ENCODE data around the gene TSPAN5. TPM values are rescaled to one million over a fixed set of nuclear protein-coding genes. Genes with fewer than 3 reads are reported as not detected.

The TSPAN5 gene
- polyA plus RNA-seq, 1 donor from 2014 or later = 18.8 TPM

GRCh38 chr4:98504091-98504490, 154.3 kb downstream of the TSPAN5 start:
- no peak for TF ChIP-seq CTCF (IDR thresholded peaks at IDR 0.05; ENCODE audit: poor library complexity, severe bottlenecking)
- TF ChIP-seq TAF1 (IDR thresholded peaks at IDR 0.05; ENCODE audit: low read depth) = no peak
- TF ChIP-seq MXI1 (conservative IDR thresholded peaks at IDR 0.05; ENCODE audit: poor library complexity, severe bottlenecking) = no peak
- no peak for TF ChIP-seq EP300 (conservative IDR thresholded peaks at IDR 0.05; ENCODE audit: poor library complexity, severe bottlenecking)
- no peak for TF ChIP-seq SMC3 (conservative IDR thresholded peaks at IDR 0.05; ENCODE audit: poor library complexity)
- TF ChIP-seq REST (IDR thresholded peaks at IDR 0.05; ENCODE audit: borderline replicate concordance) = no peak
- TF ChIP-seq EZH2 (IDR thresholded peaks at IDR 0.05; ENCODE audit: borderline replicate concordance, insufficient read depth, low read length, poor library complexity, severe bottlenecking) = no peak
- Histone ChIP-seq H3K4me3 (ENCODE audit: low read length) (no peak overlapping the region), H3F3A (ENCODE audit: insufficient read depth, low read length, poor library complexity, severe bottlenecking) (no peaks in the 10 kb centered on the region), H3K79me2 (replicated peaks; ENCODE audit: insufficient read depth, low read length) (no peaks in the 10 kb centered on the region), H3K9me3 (ENCODE audit: low read length) (no peaks in the 10 kb centered on the region), H4K20me1 (ENCODE audit: insufficient read depth) (no peaks in the 10 kb centered on the region), H3K36me3 (ENCODE audit: insufficient read depth, low read length) (peaks cover 6% of the 10 kb centered on the region), H3K9ac (ENCODE audit: low read length) (no peak overlapping the region), H3K27ac (ENCODE audit: low read length) (no peak overlapping the region), H3K27me3 (ENCODE audit: insufficient read depth, low read depth, low read length) (no peaks in the 10 kb centered on the region), H2AFZ (ENCODE audit: low read depth, low read length) (no peak overlapping the region), H3K4me2 (ENCODE audit: low read length) (no peak overlapping the region), H3K9me2 (ENCODE audit: insufficient read depth, low read length) (no peaks in the 10 kb centered on the region)

- H3F3A ChIP-seq (ENCODE audit: insufficient read depth, low read length, poor library complexity, severe bottlenecking) = no peaks in the 10 kb centered on the region
- H3K4me3 ChIP-seq (ENCODE audit: low read length) = no peak overlapping the region
- no peak overlapping the region for H3K4me2 ChIP-seq (ENCODE audit: low read length)
- TF ChIP-seq EP300 (conservative IDR thresholded peaks at IDR 0.05; ENCODE audit: poor library complexity, severe bottlenecking) = no peak
- TF ChIP-seq RAD21 (conservative IDR thresholded peaks at IDR 0.05) = no peak
- no peak for TF ChIP-seq CTCF (IDR thresholded peaks at IDR 0.05; ENCODE audit: poor library complexity, severe bottlenecking)
- no peak for TF ChIP-seq POLR2AphosphoS5 (IDR thresholded peaks at IDR 0.05)
- no peak for TF ChIP-seq REST (IDR thresholded peaks at IDR 0.05; ENCODE audit: borderline replicate concordance)
- TF ChIP-seq MXI1 (conservative IDR thresholded peaks at IDR 0.05; ENCODE audit: poor library complexity, severe bottlenecking) = no peak
- TF ChIP-seq EZH2 (IDR thresholded peaks at IDR 0.05; ENCODE audit: borderline replicate concordance, insufficient read depth, low read length, poor library complexity, severe bottlenecking) = no peak
- TF ChIP-seq SMC3 (conservative IDR thresholded peaks at IDR 0.05; ENCODE audit: poor library complexity) = no peak
- no peak for TF ChIP-seq TAF1 (IDR thresholded peaks at IDR 0.05; ENCODE audit: low read depth)
- no peaks in the 10 kb centered on the region for H3K9me2 ChIP-seq (ENCODE audit: insufficient read depth, low read length)
- no peaks in the 10 kb centered on the region for H3K27me3 ChIP-seq (ENCODE audit: insufficient read depth, low read depth, low read length)
- H2AFZ ChIP-seq (ENCODE audit: low read depth, low read length) = no peak overlapping the region
- no peak overlapping the region for H3K9ac ChIP-seq (ENCODE audit: low read length)
- peaks cover 6% of the 10 kb centered on the region for H3K36me3 ChIP-seq (ENCODE audit: insufficient read depth, low read length)
- no peaks in the 10 kb centered on the region for H3K79me2 ChIP-seq (replicated peaks; ENCODE audit: insufficient read depth, low read length)
- H4K20me1 ChIP-seq (ENCODE audit: insufficient read depth) = no peaks in the 10 kb centered on the region
- no peak overlapping the region for H3K27ac ChIP-seq (ENCODE audit: low read length)
- H3K9me3 ChIP-seq (ENCODE audit: low read length) = no peaks in the 10 kb centered on the region
Measured at GRCh38 chr4:98503676-98504075, 154.7 kb downstream of the TSPAN5 start.

Data from neural cell (in vitro differentiated cells).